Vagina (tissue), 2 donors: ENCODE data around the gene GID4. TPM values are rescaled to one million over a fixed set of nuclear protein-coding genes. Genes with fewer than 3 reads are reported as not detected.

ENCODE experiments used
- DNase-seq, 2 donors: peaks; one replicate each; pipeline ENCODE4 v3.0.0-alpha.2; 2017; ENCODE audit errors: extremely low spot score in 2 of 2
- H3K27ac ChIP-seq: fragments of 200-600 bp; sonication (generic); one replicate; pipeline ENCODE4 v1.5.1; 2019
- H3K27me3 ChIP-seq: fragments of 200-600 bp; sonication (generic); one replicate; pipeline ENCODE4 v1.5.1; 2019
- H3K36me3 ChIP-seq, 2 donors: fragments of 200-600 bp; sonication (generic); one replicate each; pipeline ENCODE4 v1.5.1; 2017 to 2019
- H3K4me1 ChIP-seq: fragments of 200-600 bp; sonication (generic); one replicate; pipeline ENCODE4 v1.5.1; 2019
- H3K4me3 ChIP-seq, 2 donors: fragments of 200-600 bp; sonication (generic); 1 replicate in 1 of 2; 2 replicates in 1 of 2; pipeline ENCODE4 v1.5.1; 2016 to 2019
- H3K9me3 ChIP-seq: fragments of 200-600 bp; sonication (generic); one replicate; pipeline ENCODE4 v1.5.1; 2019
- POLR2A ChIP-seq, 2 donors: fragments of 450-650 bp; IDR thresholded peaks; one replicate each; pipeline ENCODE4 v1.6.1; 2017; ENCODE audit warnings: antibody characterized with exemption in 2 of 2, mild to moderate bottlenecking in 2 of 2, moderate library complexity in 2 of 2
- POLR2AphosphoS5 ChIP-seq, 2 donors: sonication (generic); formaldehyde crosslinking; IDR thresholded peaks; one replicate each; pipeline ENCODE4 v1.9.0; 2017; ENCODE audit warnings: antibody characterized with exemption in 2 of 2, mild to moderate bottlenecking in 2 of 2, low read depth in 1 of 2; ENCODE audit not compliant: insufficient read depth in 1 of 2
- intact Hi-C: fragments of 100-400 bp; cut with DNase I; formaldehyde crosslinking; loops from one replicate; pipeline ENCODE4 v1.15.1; 2023
- total RNA-seq: library from RNA; depleted of rRNA; stranded (reverse); fragments of >200 nt; gene quantifications from one replicate; pipeline ENCODE4 v1.2.3, GENCODE V29; 2016
- TF ChIP-seq, protein P1 (sequence below), 3 experiments: fragments of 450-650 bp in 2 of 3; fragments of 200-600 bp in 1 of 3; sonication (generic) in 1 of 3; IDR thresholded peaks; one replicate each; pipeline ENCODE4 v1.5.1; 2017 to 2019; ENCODE audit warnings: antibody characterized with exemption in 3 of 3, mild to moderate bottlenecking in 2 of 3, moderate library complexity in 2 of 3

The GID4 gene
- total RNA-seq, 1 donor from 2014 or later, result 11.3 TPM

GRCh38 chr17:18076936-18077335, 37.7 kb downstream of the GID4 start:
- no peak for DNase-seq
- Histone ChIP-seq H3K27me3 (no peaks in the 10 kb centered on the region), H3K4me3 (no peak overlapping the region), H3K9me3 (no peaks in the 10 kb centered on the region), H3K27ac (no peak overlapping the region), H3K36me3 (no peaks in the 10 kb centered on the region), H3K4me1 (no peaks in the 10 kb centered on the region)
- intact Hi-C loops, result no loop called here
- no peak for TF ChIP-seq POLR2A (IDR thresholded peaks at IDR 0.05)
- TF ChIP-seq POLR2AphosphoS5 (IDR thresholded peaks at IDR 0.05; ENCODE audit: insufficient read depth in 1 of 2, low read depth in 1 of 2), result no peak
- TF ChIP-seq, protein P1, sequence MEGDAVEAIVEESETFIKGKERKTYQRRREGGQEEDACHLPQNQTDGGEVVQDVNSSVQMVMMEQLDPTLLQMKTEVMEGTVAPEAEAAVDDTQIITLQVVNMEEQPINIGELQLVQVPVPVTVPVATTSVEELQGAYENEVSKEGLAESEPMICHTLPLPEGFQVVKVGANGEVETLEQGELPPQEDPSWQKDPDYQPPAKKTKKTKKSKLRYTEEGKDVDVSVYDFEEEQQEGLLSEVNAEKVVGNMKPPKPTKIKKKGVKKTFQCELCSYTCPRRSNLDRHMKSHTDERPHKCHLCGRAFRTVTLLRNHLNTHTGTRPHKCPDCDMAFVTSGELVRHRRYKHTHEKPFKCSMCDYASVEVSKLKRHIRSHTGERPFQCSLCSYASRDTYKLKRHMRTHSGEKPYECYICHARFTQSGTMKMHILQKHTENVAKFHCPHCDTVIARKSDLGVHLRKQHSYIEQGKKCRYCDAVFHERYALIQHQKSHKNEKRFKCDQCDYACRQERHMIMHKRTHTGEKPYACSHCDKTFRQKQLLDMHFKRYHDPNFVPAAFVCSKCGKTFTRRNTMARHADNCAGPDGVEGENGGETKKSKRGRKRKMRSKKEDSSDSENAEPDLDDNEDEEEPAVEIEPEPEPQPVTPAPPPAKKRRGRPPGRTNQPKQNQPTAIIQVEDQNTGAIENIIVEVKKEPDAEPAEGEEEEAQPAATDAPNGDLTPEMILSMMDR (IDR thresholded peaks at IDR 0.05), result no peak

- intact Hi-C loops, result no loop called here
- no peaks in the 10 kb centered on the region for H3K4me1 ChIP-seq
- no peaks in the 10 kb centered on the region for H3K27me3 ChIP-seq
- H3K9me3 ChIP-seq, result no peaks in the 10 kb centered on the region
- H3K36me3 ChIP-seq, result no peaks in the 10 kb centered on the region
- no peak for TF ChIP-seq POLR2A (IDR thresholded peaks at IDR 0.05)
- TF ChIP-seq, protein P1 (IDR thresholded peaks at IDR 0.05), result no peak
- TF ChIP-seq POLR2AphosphoS5 (IDR thresholded peaks at IDR 0.05; ENCODE audit: insufficient read depth in 1 of 2, low read depth in 1 of 2), result no peak
- no peak for DNase-seq
- H3K4me3 ChIP-seq, result no peak overlapping the region
- H3K27ac ChIP-seq, result no peak overlapping the region
These were observed 40.3 kb downstream of the GID4 start for GRCh38 chr17:18079543-18079942.

- Histone ChIP-seq H3K4me3 (no peak overlapping the region), H3K27ac (no peak overlapping the region), H3K4me1 (peaks cover 19% of the 10 kb centered on the region), H3K36me3 (no peaks in the 10 kb centered on the region), H3K27me3 (no peaks in the 10 kb centered on the region), H3K9me3 (no peaks in the 10 kb centered on the region)
- DNase-seq, result no peak
- intact Hi-C loops, result no loop called here
- TF ChIP-seq, protein P1 (IDR thresholded peaks at IDR 0.05), result no peak
- TF ChIP-seq POLR2AphosphoS5 (IDR thresholded peaks at IDR 0.05; ENCODE audit: insufficient read depth in 1 of 2, low read depth in 1 of 2) (no peak), POLR2A (IDR thresholded peaks at IDR 0.05) (no peak)
These were observed 45.0 kb downstream of the GID4 start for GRCh38 chr17:18084256-18084655.

DNA sequence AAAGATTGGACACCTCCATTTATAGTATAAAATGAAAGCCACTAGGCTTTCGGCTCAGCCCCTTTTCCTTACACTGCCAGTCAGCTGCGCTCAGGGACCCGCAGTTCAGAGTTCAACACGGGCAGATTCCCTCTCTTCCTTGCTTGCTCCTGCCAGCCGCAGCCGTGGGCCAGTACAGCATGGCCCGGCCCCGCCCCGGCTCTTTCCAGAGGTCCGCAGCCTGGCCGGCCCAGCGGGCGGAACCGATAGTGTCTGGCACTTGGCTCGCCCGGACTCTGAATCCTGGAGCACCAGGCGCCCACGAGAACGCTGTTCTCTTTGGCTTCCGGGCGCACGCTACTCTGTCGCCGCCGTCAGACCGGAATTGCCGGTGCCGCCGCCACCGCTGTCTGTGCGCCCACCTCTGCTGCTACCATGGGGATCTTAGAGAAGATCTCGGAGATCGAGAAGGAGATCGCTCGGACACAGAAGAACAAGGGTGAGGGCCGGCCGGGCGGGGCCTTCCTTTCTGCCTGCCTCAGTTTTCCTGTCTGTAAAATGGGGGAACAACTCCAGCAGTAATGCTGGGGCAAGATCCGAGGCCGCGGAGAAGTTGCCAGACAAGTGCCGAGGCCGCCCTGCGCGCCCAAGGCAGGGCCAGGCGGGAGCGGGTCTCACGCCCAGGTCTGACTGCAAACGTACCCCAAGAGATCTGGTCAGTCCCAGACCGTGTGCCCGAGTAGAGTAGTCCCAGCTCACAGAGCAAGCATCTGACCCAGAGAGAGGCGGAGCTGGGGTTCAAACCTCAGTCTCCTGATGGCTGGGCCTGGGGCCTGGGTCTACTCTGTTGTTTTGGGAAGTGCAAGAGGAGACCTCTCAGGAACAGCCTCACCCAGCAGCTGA, 48.6 kb downstream of the GID4 start, which contains the start of gene DRG2:
Gene DRG2, plus strand, starts transcription at position 339 of the 882 bp plus-strand sequence. Its CDS starts 76 bp downstream, at position 415.
- DNase-seq, result no peak
- intact Hi-C loops, result no loop called here
- H3K27ac ChIP-seq, result peak within 1 kb of the TSS; percentile 82
- H3K4me3 ChIP-seq, result peak within 1 kb of the TSS; percentile 65 to 85
- H3K36me3 ChIP-seq, result no peaks in the 10 kb centered on the region
- H3K9me3 ChIP-seq, result no peaks in the 10 kb centered on the region
- peaks cover 19% of the 10 kb centered on the region for H3K4me1 ChIP-seq
- H3K27me3 ChIP-seq, result no peaks in the 10 kb centered on the region
- peak; percentile 91 to 94 for TF ChIP-seq POLR2AphosphoS5 (IDR thresholded peaks at IDR 0.05; ENCODE audit: insufficient read depth in 1 of 2, low read depth in 1 of 2)
- TF ChIP-seq, protein P1 (IDR thresholded peaks at IDR 0.05), result peak in 2 of 3 experiments; percentile 15 to 18
- TF ChIP-seq POLR2A (IDR thresholded peaks at IDR 0.05), result peak in 1 of 2 donors; percentile 20

- no peak for DNase-seq
- intact Hi-C loops, result no loop called here
- Histone ChIP-seq H3K27me3 (no peaks in the 10 kb centered on the region), H3K4me1 (peaks cover 19% of the 10 kb centered on the region), H3K9me3 (no peaks in the 10 kb centered on the region), H3K36me3 (peaks cover 4 to 7% of the 10 kb centered on the region in 2 donors), H3K27ac (no peak overlapping the region), H3K4me3 (no peak overlapping the region)
- TF ChIP-seq POLR2A (IDR thresholded peaks at IDR 0.05), result no peak
- TF ChIP-seq POLR2AphosphoS5 (IDR thresholded peaks at IDR 0.05; ENCODE audit: insufficient read depth in 1 of 2, low read depth in 1 of 2), result no peak
- TF ChIP-seq, protein P1 (IDR thresholded peaks at IDR 0.05), result no peak
These were observed 50.4 kb downstream of the GID4 start for GRCh38 chr17:18089613-18090012.
